Uterus (tissue), 2 donors: ENCODE data around the gene ECT2L.

Experiments
- CTCF ChIP-seq, 4 experiments: fragments of 200-600 bp in 2 of 4; fragments of 450-650 bp in 2 of 4; sonication (generic) in 2 of 4; IDR thresholded peaks; one replicate each; pipeline ENCODE4 v1.5.1; 2016 to 2019; ENCODE audit warnings: antibody characterized with exemption in 4 of 4, mild to moderate bottlenecking in 2 of 4, moderate library complexity in 1 of 4
- POLR2A ChIP-seq, 2 donors: fragments of 450-650 bp; IDR thresholded peaks; one replicate each; pipeline ENCODE4 v1.6.1; 2016; ENCODE audit warnings: antibody characterized with exemption in 2 of 2, mild to moderate bottlenecking in 1 of 2, moderate library complexity in 1 of 2

GRCh38 chr6:138815797-138816528, 20.1 kb downstream of the ECT2L start:
- TF ChIP-seq CTCF (IDR thresholded peaks at IDR 0.05), result peak; percentile 65 to 85 (median 77)
- TF ChIP-seq POLR2A (IDR thresholded peaks at IDR 0.05), result no peak
